Chondrocyte (in vitro differentiated cells): ENCODE measurements around the gene BMP7. TPM values are rescaled to one million over a fixed set of nuclear protein-coding genes. Genes with fewer than 3 reads are reported as not detected.

Source experiments
- DNase-seq: peaks from one replicate; pipeline ENCODE4 v3.0.0; 2021; ENCODE audit warnings: mixed read lengths, low spot score
- H3K27ac Mint-ChIP-seq: one replicate; pipeline ENCODE4 v1.8.0; 2021; ENCODE audit warnings: mild to moderate bottlenecking, moderate library complexity, mixed read lengths; ENCODE audit not compliant: unreplicated experiment
- H3K27me3 Mint-ChIP-seq: 2 replicates; pipeline ENCODE4 v1.8.0; 2021; ENCODE audit warnings: low read depth, mixed read lengths
- H3K36me3 Mint-ChIP-seq: 2 replicates; pipeline ENCODE4 v1.8.0; 2021; ENCODE audit warnings: low read depth, mixed read lengths
- H3K4me1 Mint-ChIP-seq: 2 replicates; pipeline ENCODE4 v1.8.0; 2021; ENCODE audit warnings: low read depth, mild to moderate bottlenecking, mixed read lengths
- H3K4me3 Mint-ChIP-seq: one replicate; pipeline ENCODE4 v1.8.0; 2021; ENCODE audit warnings: mild to moderate bottlenecking, moderate library complexity, mixed read lengths; ENCODE audit not compliant: unreplicated experiment
- H3K9me3 Mint-ChIP-seq: 2 replicates; pipeline ENCODE4 v1.8.0; 2021; ENCODE audit warnings: low read depth, mixed read lengths
- CTCF ChIP-seq: fragments of 200-600 bp; sonication (generic); IDR thresholded peaks from 2 replicates; pipeline ENCODE4 v1.5.0; 2021; ENCODE audit warnings: antibody characterized with exemption, mild to moderate bottlenecking, moderate library complexity
- total RNA-seq: library from RNA; stranded (reverse); gene quantifications from 3 replicates; pipeline ENCODE4 v1.2.1, GENCODE V29; 2021

The BMP7 gene
- total RNA-seq, 1 donor from 2014 or later, result not detected

GRCh38 chr20:57180954-57181353 lies 85.5 kb downstream of the BMP7 start:
- Mint-ChIP-seq H3K4me3 (no peak overlapping the region), H3K27me3 (peaks cover 36% of the 10 kb centered on the region), H3K36me3 (peaks cover 2% of the 10 kb centered on the region), H3K27ac (no peak overlapping the region), H3K9me3 (peaks cover 4% of the 10 kb centered on the region), H3K4me1 (no peaks in the 10 kb centered on the region)
- DNase-seq, result no peak
- TF ChIP-seq CTCF, result no peak

DNA sequence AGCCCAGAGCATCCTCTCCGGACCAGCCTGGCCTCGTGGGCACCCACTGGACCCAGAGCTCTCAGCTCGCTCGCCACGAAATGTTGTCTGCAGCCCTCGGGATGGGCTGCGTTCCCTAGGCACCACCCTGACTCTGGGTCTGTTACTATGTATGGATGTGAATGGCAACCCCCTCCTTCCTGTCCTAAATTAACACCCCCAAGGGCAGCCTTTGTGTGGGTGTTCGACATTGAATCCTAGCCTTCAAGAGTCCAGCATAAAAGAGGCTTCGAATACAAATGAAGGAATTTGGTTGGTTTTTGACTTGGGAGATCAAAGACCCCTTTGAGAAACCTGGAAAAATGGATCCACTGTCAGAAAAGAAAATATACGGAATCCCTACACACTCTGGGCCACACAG lies 86.1 kb downstream of the BMP7 start:
- no peak for DNase-seq
- TF ChIP-seq CTCF, result no peak
- H3K9me3 Mint-ChIP-seq, result peaks cover 3% of the 10 kb centered on the region
- peaks cover 39% of the 10 kb centered on the region for H3K27me3 Mint-ChIP-seq
- no peak overlapping the region for H3K4me3 Mint-ChIP-seq
- no peaks in the 10 kb centered on the region for H3K4me1 Mint-ChIP-seq
- peaks cover 2% of the 10 kb centered on the region for H3K36me3 Mint-ChIP-seq
- no peak overlapping the region for H3K27ac Mint-ChIP-seq

DNA sequence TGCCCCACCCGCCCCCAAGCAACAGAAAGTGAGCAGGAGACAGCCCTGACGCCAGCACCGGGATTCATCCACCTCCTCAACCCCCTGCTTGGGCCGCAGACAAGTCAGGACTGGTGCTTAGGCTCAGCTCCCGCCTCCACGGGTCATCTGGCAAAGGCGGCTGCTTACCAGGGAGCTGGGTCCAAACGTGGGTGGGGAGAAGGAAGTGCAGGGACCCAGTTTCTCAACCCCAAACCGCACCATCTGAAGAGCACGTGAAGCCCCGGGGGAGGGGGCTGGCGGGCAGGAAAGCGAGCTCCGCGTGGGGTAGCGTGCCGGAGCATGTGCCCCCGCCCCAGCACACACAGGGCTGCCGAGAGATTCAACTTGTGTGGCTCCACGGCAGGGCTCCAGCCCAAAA lies 87.2 kb downstream of the BMP7 start:
- no peaks in the 10 kb centered on the region for H3K9me3 Mint-ChIP-seq
- peaks cover 2% of the 10 kb centered on the region for H3K36me3 Mint-ChIP-seq
- no peak overlapping the region for H3K27ac Mint-ChIP-seq
- peaks cover 41% of the 10 kb centered on the region for H3K27me3 Mint-ChIP-seq
- DNase-seq, result no peak
- H3K4me1 Mint-ChIP-seq, result no peaks in the 10 kb centered on the region
- no peak overlapping the region for H3K4me3 Mint-ChIP-seq
- no peak for TF ChIP-seq CTCF

- H3K36me3 Mint-ChIP-seq, result peaks cover 2% of the 10 kb centered on the region
- H3K4me1 Mint-ChIP-seq, result no peaks in the 10 kb centered on the region
- no peak for TF ChIP-seq CTCF
- no peaks in the 10 kb centered on the region for H3K9me3 Mint-ChIP-seq
- H3K4me3 Mint-ChIP-seq, result no peak overlapping the region
- no peak for DNase-seq
- H3K27ac Mint-ChIP-seq, result no peak overlapping the region
- peaks cover 36% of the 10 kb centered on the region for H3K27me3 Mint-ChIP-seq
These were observed 87.8 kb downstream of the BMP7 start for GRCh38 chr20:57178582-57179111.

GRCh38 chr20:57177636-57178280 lies 88.7 kb downstream of the BMP7 start:
- H3K4me3 Mint-ChIP-seq, result no peak overlapping the region
- DNase-seq, result no peak
- H3K9me3 Mint-ChIP-seq, result no peaks in the 10 kb centered on the region
- H3K27me3 Mint-ChIP-seq, result peaks cover 33% of the 10 kb centered on the region
- H3K36me3 Mint-ChIP-seq, result peaks cover 2% of the 10 kb centered on the region
- no peaks in the 10 kb centered on the region for H3K4me1 Mint-ChIP-seq
- TF ChIP-seq CTCF, result no peak
- H3K27ac Mint-ChIP-seq, result no peak overlapping the region
